HCT116 (cell line): ENCODE results near the gene RASSF5. TPM values are rescaled to one million over a fixed set of nuclear protein-coding genes. Genes with fewer than 3 reads are reported as not detected.
"Not testable (repeated sequence)": the region's sequence is repeated elsewhere in the genome, so short reads cannot be mapped to it uniquely, and the experiment has no call there.

ENCODE experiments used
- ATAC-seq: fragments of 200-7000 bp; cut with Tn5 transposase; 2 replicates; pipeline ENCODE4 v1.9.1; 2020; ENCODE audit warnings: mild to moderate bottlenecking, moderate library complexity
- BruUV-seq: library from RNA; stranded (reverse); fragments of 400-500 nt; replicated peaks from 2 replicates; lab custom pipeline; 2021; lab: Mats Ljungman, UMichigan
- CTCF ChIA-PET: fragments of 300-600 bp; sonication (Branson Sonifier 250); formaldehyde crosslinking; loops from one replicate; lab custom pipeline; 2021; ENCODE audit warnings: antibody characterized with exemption; lab: Charles Lee
- POLR2A ChIA-PET: fragments of 300-600, 350-600 bp; sonication (Branson Sonifier 250); formaldehyde crosslinking; loops from one replicate; lab custom pipeline; 2021; ENCODE audit warnings: antibody characterized with exemption; lab: Charles Lee
- RAD21 ChIA-PET, 2 experiments: fragments of 300-600 bp; sonication (Branson Sonifier 250); formaldehyde crosslinking; loops; one replicate each; lab custom pipeline; 2023; ENCODE audit warnings: low total read pairs in 2 of 2; ENCODE audit not compliant: uncharacterized antibody in 2 of 2, unreplicated experiment in 2 of 2, low non-redundant PET in 1 of 2; lab: Charles Lee
- DNase-seq: peaks from one replicate; pipeline ENCODE4 v3.0.0-alpha.2; 2010; ENCODE audit warnings: low read depth, low spot score
- H2AFZ ChIP-seq: fragments of 200-600 bp; shearing (Covaris generic), sonication (generic); 2 replicates; pipeline ENCODE4 v1.6.1; 2017; ENCODE audit warnings: low read depth, mixed run types, mixed read lengths, antibody characterized with exemption, low read length; ENCODE audit not compliant: poor library complexity, severe bottlenecking
- H3K27ac ChIP-seq: 2 replicates; pipeline ENCODE4 v1.5.1; 2012; ENCODE audit warnings: low read depth, low read length
- H3K27me3 ChIP-seq: fragments of 200-600 bp; sonication (generic); 2 replicates; pipeline ENCODE4 v1.6.1; 2016; ENCODE audit warnings: mixed run types, low read length, mixed read lengths; ENCODE audit not compliant: insufficient read depth
- H3K36me3 ChIP-seq, 2 experiments: fragments of 200-500 bp in 1 of 2; fragments of 200-600 bp in 1 of 2; sonication (Bioruptor generic) in 1 of 2; sonication (generic) in 1 of 2; 2 replicates each; pipeline versions ENCODE4 v1.5.1 to v1.6.1; 2014 to 2016; ENCODE audit warnings: low read length in 2 of 2, inconsistent platforms in 1 of 2, mixed read lengths in 1 of 2, mixed run types in 1 of 2; ENCODE audit not compliant: insufficient read depth in 2 of 2, control insufficient read depth in 1 of 2
- H3K4me1 ChIP-seq, 2 experiments: fragments of 200-600 bp in 1 of 2; sonication (generic) in 1 of 2; 2 replicates each; pipeline versions ENCODE4 v1.5.1 to v1.6.1; 2012 to 2017; ENCODE audit warnings: low read length in 2 of 2, inconsistent platforms in 1 of 2, mild to moderate bottlenecking in 1 of 2, mixed read lengths in 1 of 2, mixed run types in 1 of 2, moderate library complexity in 1 of 2; ENCODE audit not compliant: insufficient read depth in 2 of 2, control insufficient read depth in 1 of 2
- H3K4me2 ChIP-seq: fragments of 200-600 bp; sonication (generic); 2 replicates; pipeline ENCODE4 v1.6.1; 2017; ENCODE audit warnings: mixed run types, low read length, mixed read lengths
- H3K4me3 ChIP-seq, 2 experiments: fragments of 200-600 bp in 1 of 2; sonication (generic) in 1 of 2; replicated peaks in 1 of 2; 2 replicates each; pipeline ENCODE4 v1.5.1; 2011 to 2016; ENCODE audit warnings: low read length in 2 of 2, control low read depth in 1 of 2, low read depth in 1 of 2, mild to moderate bottlenecking in 1 of 2, mixed read lengths in 1 of 2, mixed run types in 1 of 2
- H3K79me2 ChIP-seq: fragments of 200-600 bp; sonication (generic); 2 replicates; pipeline ENCODE4 v1.6.1; 2017; ENCODE audit warnings: mild to moderate bottlenecking, mixed run types, low read length, moderate library complexity, mixed read lengths; ENCODE audit not compliant: insufficient read depth
- H3K9ac ChIP-seq: fragments of 200-600 bp; sonication (generic); 2 replicates; pipeline ENCODE4 v1.6.1; 2016; ENCODE audit warnings: low read length, mixed read lengths
- H3K9me2 ChIP-seq: fragments of 200-600 bp; sonication (generic), shearing (Covaris generic); 2 replicates; pipeline ENCODE4 v1.6.1; 2017; ENCODE audit warnings: mixed run types, mild to moderate bottlenecking, moderate library complexity; ENCODE audit not compliant: insufficient read depth
- H3K9me3 ChIP-seq, 2 experiments: fragments of 200-500 bp in 1 of 2; fragments of 200-600 bp in 1 of 2; sonication (Bioruptor generic) in 1 of 2; sonication (generic) in 1 of 2; 2 replicates each; pipeline ENCODE4 v1.6.1; 2014 to 2017; ENCODE audit warnings: low read length in 2 of 2, mixed read lengths in 2 of 2, inconsistent platforms in 1 of 2, low read depth in 1 of 2, mild to moderate bottlenecking in 1 of 2, mixed run types in 1 of 2, moderate library complexity in 1 of 2; ENCODE audit not compliant: control insufficient read depth in 1 of 2, insufficient read depth in 1 of 2
- H4K20me1 ChIP-seq: fragments of 200-600 bp; sonication (generic), shearing (Covaris generic); 2 replicates; pipeline ENCODE4 v1.6.1; 2017; ENCODE audit warnings: mixed run types, mild to moderate bottlenecking, moderate library complexity; ENCODE audit not compliant: insufficient read depth
- ATF3 ChIP-seq: IDR thresholded peaks from 2 replicates; pipeline ENCODE4 v1.6.1; 2012
- CBX3 ChIP-seq: IDR thresholded peaks from 2 replicates; pipeline ENCODE4 v1.6.1; 2012; ENCODE audit warnings: low read depth
- CEBPB ChIP-seq: IDR thresholded peaks from 2 replicates; pipeline ENCODE4 v1.6.1; 2012; ENCODE audit warnings: low read depth
- EGR1 ChIP-seq: IDR thresholded peaks from 2 replicates; pipeline ENCODE4 v1.6.1; 2012; ENCODE audit warnings: low read depth
- EZH2 ChIP-seq: fragments of 200-600 bp; sonication (generic); IDR thresholded peaks from 2 replicates; pipeline ENCODE4 v1.6.1; 2017; ENCODE audit warnings: antibody characterized with exemption, mixed run types
- EZH2phosphoT487 ChIP-seq: fragments of 200-600 bp; IDR thresholded peaks from 2 replicates; pipeline ENCODE4 v1.6.1; 2018; ENCODE audit warnings: antibody characterized with exemption, borderline replicate concordance
- MAX ChIP-seq: IDR thresholded peaks from 2 replicates; pipeline ENCODE4 v1.6.1; 2012
- SP1 ChIP-seq: IDR thresholded peaks from 2 replicates; pipeline ENCODE4 v1.6.1; 2012; ENCODE audit warnings: low read depth
- SRF ChIP-seq: IDR thresholded peaks from 2 replicates; pipeline ENCODE4 v1.6.1; 2012; ENCODE audit warnings: low read depth
- TCF7L2 ChIP-seq: IDR thresholded peaks from 2 replicates; pipeline ENCODE4 v1.7.0; 2011; ENCODE audit warnings: borderline replicate concordance, inconsistent platforms; ENCODE audit not compliant: insufficient read depth, insufficient read length; ENCODE audit errors: extremely low read depth
- YY1 ChIP-seq: IDR thresholded peaks from 2 replicates; pipeline ENCODE4 v1.6.1; 2011; ENCODE audit warnings: low read length, low read depth, moderate library complexity, mild to moderate bottlenecking; ENCODE audit not compliant: insufficient replicate concordance; ENCODE audit errors: extremely low read depth
- ZFX ChIP-seq: fragments of 450-650 bp; IDR thresholded peaks from 2 replicates; pipeline ENCODE4 v1.6.1; 2017
- ZNF274 ChIP-seq: fragments of 200-500 bp; sonication (Bioruptor generic); IDR thresholded peaks from 2 replicates; pipeline ENCODE4 v1.6.1; 2014; ENCODE audit warnings: mild to moderate bottlenecking, low read depth, low read length, inconsistent platforms
- intact Hi-C: fragments of 100-400 bp; cut with micrococcal nuclease; formaldehyde crosslinking; loops from 2 replicates; pipeline ENCODE4 v1.10.0; 2022
- total RNA-seq: library from RNA; stranded (reverse); gene quantifications from one replicate; pipeline ENCODE4 v1.2.1, GENCODE V29; 2021; ENCODE audit not compliant: unreplicated experiment

RASSF5 gene
- total RNA-seq, 1 experiment from 2014 or later: 5.4 TPM

GRCh38 chr1:206480211-206480610, 27.1 kb upstream of the RASSF5 start:
- H3K9me3 ChIP-seq: no peaks in the 10 kb centered on the region
- H2AFZ ChIP-seq: no peak overlapping the region
- DNase-seq (no peak), ATAC-seq (no peak)
- CTCF ChIA-PET: interaction anchor here (1.4 to 1.7 kb wide), 7 partner anchors 10 to 502 kb away, joined by 4 to 21 read pairs (median 12); partner anchors contain the start of gene IKBKE
- no peak overlapping the region for H3K27ac ChIP-seq
- no peaks in the 10 kb centered on the region for H3K79me2 ChIP-seq
- peaks cover 0 to 6% of the 10 kb centered on the region in 2 experiments; a peak in 1 of 4 replicates for H3K4me1 ChIP-seq
- no peaks in the 10 kb centered on the region for H3K9me2 ChIP-seq
- RAD21 ChIA-PET: no interaction called here
- TF ChIP-seq EZH2phosphoT487 (no peak), CEBPB (no peak), CBX3 (no peak), YY1 (no peak), ZNF274 (no peak), EGR1 (no peak), SP1 (no peak), ZFX (no peak), SRF (no peak), TCF7L2 (no peak), MAX (no peak)
- H3K27me3 ChIP-seq: no peaks in the 10 kb centered on the region
- no peaks in the 10 kb centered on the region for H3K36me3 ChIP-seq
- no peak overlapping the region for H3K4me3 ChIP-seq
- H4K20me1 ChIP-seq: no peaks in the 10 kb centered on the region
- H3K9ac ChIP-seq: no peak overlapping the region
- intact Hi-C loops: no loop called here
- POLR2A ChIA-PET: no interaction called here
- no TSS peak for BruUV-seq
- no peak overlapping the region for H3K4me2 ChIP-seq

- no peaks in the 10 kb centered on the region for H3K27me3 ChIP-seq
- H3K9ac ChIP-seq: no peak overlapping the region
- POLR2A ChIA-PET: no interaction called here
- no peaks in the 10 kb centered on the region for H3K9me2 ChIP-seq
- no peaks in the 10 kb centered on the region for H4K20me1 ChIP-seq
- RAD21 ChIA-PET: interaction anchor here in 1 of 2 experiments (0.6 kb wide), 1 partner anchor 232 kb away, joined by 4 read pairs; no protein-coding TSS in a partner anchor
- DNase-seq (no peak), ATAC-seq (no peak)
- H2AFZ ChIP-seq: no peak overlapping the region
- BruUV-seq: no TSS peak
- no peak overlapping the region for H3K27ac ChIP-seq
- H3K4me2 ChIP-seq: no peak overlapping the region
- no peaks in the 10 kb centered on the region for H3K9me3 ChIP-seq
- CTCF ChIA-PET: no interaction called here
- TF ChIP-seq CBX3 (no peak), YY1 (no peak), EZH2 (no peak), ATF3 (no peak)
- intact Hi-C loops: no loop called here
- no peak overlapping the region for H3K4me3 ChIP-seq
- no peaks in the 10 kb centered on the region for H3K36me3 ChIP-seq
- H3K79me2 ChIP-seq: no peaks in the 10 kb centered on the region
- peaks cover 0 to 6% of the 10 kb centered on the region in 2 experiments; a peak in 1 of 4 replicates for H3K4me1 ChIP-seq
These were observed 24.7 kb upstream of the RASSF5 start for GRCh38 chr1:206482611-206483010.

GRCh38 chr1:206483864-206484263, 23.5 kb upstream of the RASSF5 start:
- H4K20me1 ChIP-seq, H3K27ac ChIP-seq, BruUV-seq, H3K9me2 ChIP-seq, CTCF ChIA-PET, POLR2A ChIA-PET, DNase-seq, H2AFZ ChIP-seq, H3K36me3 ChIP-seq, H3K4me2 ChIP-seq, H3K9ac ChIP-seq, H3K4me1 ChIP-seq, H3K79me2 ChIP-seq, H3K27me3 ChIP-seq, intact Hi-C loops, H3K9me3 ChIP-seq, RAD21 ChIA-PET, ATAC-seq, H3K4me3 ChIP-seq: not testable (repeated sequence)
